Measurements from ENCODE around the gene RIMKLA. TPM values are rescaled to one million over a fixed set of nuclear protein-coding genes. Genes with fewer than 3 reads are reported as not detected.

The RIMKLA gene
- total and polyA plus RNA-seq, 2 of the 13 experiments (the other 11 are each of a cell fraction or from before 2014, with no cell fraction given) = 2.5 to 3.8 TPM

DNA sequence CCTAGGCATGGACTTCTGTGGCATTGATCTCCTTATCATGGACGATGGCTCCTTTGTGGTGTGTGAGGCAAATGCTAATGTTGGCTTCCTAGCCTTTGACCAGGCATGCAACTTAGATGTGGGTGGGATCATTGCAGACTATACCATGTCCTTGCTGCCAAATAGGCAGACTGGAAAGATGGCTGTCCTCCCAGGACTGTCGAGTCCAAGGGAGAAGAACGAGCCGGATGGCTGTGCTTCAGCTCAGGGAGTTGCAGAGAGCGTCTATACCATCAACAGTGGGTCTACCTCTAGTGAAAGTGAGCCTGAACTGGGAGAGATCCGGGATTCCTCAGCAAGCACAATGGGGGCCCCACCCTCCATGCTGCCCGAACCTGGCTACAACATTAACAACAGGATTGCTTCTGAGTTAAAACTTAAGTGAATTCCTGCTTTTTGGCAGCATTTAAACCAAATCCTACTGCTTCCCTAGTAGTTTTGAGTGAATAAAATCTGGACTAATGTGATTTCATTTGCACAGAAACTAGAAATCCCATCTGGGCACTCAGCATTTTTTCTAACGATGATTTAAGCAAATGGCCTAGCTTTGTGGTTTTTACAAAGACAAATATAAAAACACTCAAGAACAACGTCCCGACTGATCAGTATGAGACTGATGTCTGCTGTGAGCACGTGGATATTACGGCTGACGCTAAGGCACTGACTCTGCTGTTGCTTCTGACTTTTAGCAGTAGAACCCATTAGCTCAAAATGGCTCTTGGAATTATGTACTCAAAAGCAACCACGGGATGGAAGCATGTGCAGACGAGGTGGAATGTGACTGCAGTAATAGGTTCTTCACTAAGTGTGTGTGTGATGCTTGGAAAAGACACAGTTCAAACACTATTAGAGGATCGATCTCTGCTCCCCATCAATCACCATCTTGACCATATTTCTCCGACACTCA, 34.2 kb downstream of the RIMKLA start:
- Histone ChIP-seq H3K9ac (ENCODE audit: insufficient read depth, low read depth, low read length) (no peak overlapping the region), H3K4me3 (replicated peaks in 1 of 3; ENCODE audit: insufficient read depth in 1 of 3, low read depth in 2 of 3, low read length in 3 of 3) (no peak overlapping the region), H3K79me2 (ENCODE audit: insufficient read depth, low read length) (no peaks in the 10 kb centered on the region), H3K4me2 (ENCODE audit: low read depth, low read length) (no peak overlapping the region), H3K27me3 (ENCODE audit: control insufficient read depth in 1 of 2, insufficient read depth in 2 of 2, low read length in 2 of 2) (no peaks in the 10 kb centered on the region), H3K27ac (ENCODE audit: extremely low read length, insufficient read depth, low read length) (no peak overlapping the region), H3K9me3 (ENCODE audit: low read length) (no peaks in the 10 kb centered on the region), H4K20me1 (ENCODE audit: insufficient read depth, low read length) (no peaks in the 10 kb centered on the region), H3K4me1 (ENCODE audit: insufficient read depth, low read length) (no peaks in the 10 kb centered on the region), H2AFZ (ENCODE audit: low read length) (no peak overlapping the region), H3K36me3 (replicated peaks in 1 of 2; ENCODE audit: control insufficient read depth in 1 of 2, insufficient read depth in 2 of 2, low read length in 2 of 2) (no peaks in the 10 kb centered on the region; a peak in 1 of 5 replicates)
- POLR2A ChIA-PET = no interaction called here
- WGBS (ENCODE audit: low lambda C conversion rate) = 70% methylated on average over 16 of the region's 17 CpGs
- in situ Hi-C loops (cut with HindIII; ENCODE audit: extremely low pct_ligation_motif_present, low pct_unique_long_range_greater_than_20kb) = no loop called here
- intact Hi-C loops (cut with micrococcal nuclease; ENCODE audit: unreplicated experiment) = no loop called here
- no peak for DNase-seq (ENCODE audit: low spot score)
- no TSS peak for BruUV-seq (replicated peaks)
- no peak for ATAC-seq
- CTCF ChIA-PET (ENCODE audit: low intra/inter-chr PET ratio, low total read pairs) = no interaction called here
- no peak for FAIRE-seq
- TF ChIP-seq BRD4 (CRISPR knock-in tag; IDR thresholded peaks at IDR 0.05) (no peak), ZNF333 (CRISPR knock-in tag; IDR thresholded peaks at IDR 0.05; ENCODE audit: borderline replicate concordance) (no peak), ZNF501 (CRISPR knock-in tag; IDR thresholded peaks at IDR 0.05) (no peak), CHD2 (IDR thresholded peaks at IDR 0.05; ENCODE audit: low read depth, low read length) (no peak), KLF9 (CRISPR knock-in tag; IDR thresholded peaks at IDR 0.05; ENCODE audit: low read depth) (no peak), AKNA (CRISPR knock-in tag; IDR thresholded peaks at IDR 0.05; ENCODE audit: borderline replicate concordance) (no peak), HHEX (CRISPR knock-in tag; IDR thresholded peaks at IDR 0.05) (no peak), FOSL2 (CRISPR knock-in tag; IDR thresholded peaks at IDR 0.05) (no peak), GABPA (IDR thresholded peaks at IDR 0.05; ENCODE audit: low read depth, low read length) (no peak), GABPA (CRISPR knock-in tag; IDR thresholded peaks at IDR 0.05; ENCODE audit: low read depth) (no peak), ZNF3 (CRISPR knock-in tag; IDR thresholded peaks at IDR 0.05) (no peak), SMAD1 (CRISPR knock-in tag; IDR thresholded peaks at IDR 0.05; ENCODE audit: borderline replicate concordance, low read depth) (no peak), ZNF674 (CRISPR knock-in tag; IDR thresholded peaks at IDR 0.05; ENCODE audit: low read depth) (no peak), REST (IDR thresholded peaks at IDR 0.05; ENCODE audit: borderline replicate concordance in 1 of 2, low read depth in 1 of 2, low read length in 2 of 2) (no peak), ZBTB3 (CRISPR knock-in tag; IDR thresholded peaks at IDR 0.05; ENCODE audit: borderline replicate concordance, low read depth) (no peak), ZNF749 (CRISPR knock-in tag; IDR thresholded peaks at IDR 0.05; ENCODE audit: borderline replicate concordance) (no peak), HOXA3 (CRISPR knock-in tag; IDR thresholded peaks at IDR 0.05) (no peak)

Measured in HepG2 (cell line).